22Rv1 (cell line): ENCODE data around the gene SRPK2.

Source experiments
- ZFX ChIP-seq: fragments of 450-650 bp; IDR thresholded peaks from 2 replicates; pipeline ENCODE4 v1.6.1; 2017; ENCODE audit warnings: antibody characterized with exemption, borderline replicate concordance
- TF ChIP-seq, protein P1 (sequence below): fragments of 450-650 bp; IDR thresholded peaks from 2 replicates; pipeline ENCODE4 v1.5.1; 2017; ENCODE audit warnings: mild to moderate bottlenecking

- TF ChIP-seq, protein P1, sequence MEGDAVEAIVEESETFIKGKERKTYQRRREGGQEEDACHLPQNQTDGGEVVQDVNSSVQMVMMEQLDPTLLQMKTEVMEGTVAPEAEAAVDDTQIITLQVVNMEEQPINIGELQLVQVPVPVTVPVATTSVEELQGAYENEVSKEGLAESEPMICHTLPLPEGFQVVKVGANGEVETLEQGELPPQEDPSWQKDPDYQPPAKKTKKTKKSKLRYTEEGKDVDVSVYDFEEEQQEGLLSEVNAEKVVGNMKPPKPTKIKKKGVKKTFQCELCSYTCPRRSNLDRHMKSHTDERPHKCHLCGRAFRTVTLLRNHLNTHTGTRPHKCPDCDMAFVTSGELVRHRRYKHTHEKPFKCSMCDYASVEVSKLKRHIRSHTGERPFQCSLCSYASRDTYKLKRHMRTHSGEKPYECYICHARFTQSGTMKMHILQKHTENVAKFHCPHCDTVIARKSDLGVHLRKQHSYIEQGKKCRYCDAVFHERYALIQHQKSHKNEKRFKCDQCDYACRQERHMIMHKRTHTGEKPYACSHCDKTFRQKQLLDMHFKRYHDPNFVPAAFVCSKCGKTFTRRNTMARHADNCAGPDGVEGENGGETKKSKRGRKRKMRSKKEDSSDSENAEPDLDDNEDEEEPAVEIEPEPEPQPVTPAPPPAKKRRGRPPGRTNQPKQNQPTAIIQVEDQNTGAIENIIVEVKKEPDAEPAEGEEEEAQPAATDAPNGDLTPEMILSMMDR = peak; percentile 58
- no peak for TF ChIP-seq ZFX
Measured at GRCh38 chr7:105336009-105336408, 52.7 kb downstream of the SRPK2 start.
